ENCODE results near the gene ARID4B.
A peak's percentile ranks its signal among the peaks of the same experiment; 100 is the strongest.

Gene ARID4B

DNA sequence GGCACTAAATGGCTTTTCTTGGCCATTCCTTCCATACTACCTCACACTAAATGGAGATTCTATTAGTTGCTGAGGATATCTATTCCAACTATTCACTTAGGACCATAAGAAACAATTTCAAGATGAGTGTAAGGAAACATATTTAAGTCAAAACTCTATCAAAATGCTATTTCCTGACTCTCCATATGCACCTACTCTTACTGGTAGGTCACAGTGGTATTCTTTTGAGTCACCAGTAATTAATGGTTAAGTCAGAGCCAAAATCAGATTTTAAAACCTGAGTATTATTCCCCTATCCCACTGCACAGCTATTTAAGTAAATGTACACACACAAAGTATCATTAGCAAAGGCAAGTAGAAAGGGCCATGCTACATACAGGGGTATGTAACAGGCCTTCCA, 50.3 kb downstream of the ARID4B start:
- no peak overlapping the region for H3K4me2 ChIP-seq (ENCODE audit: low read depth, low read length, poor library complexity, severe bottlenecking)
- no peak overlapping the region for H3K4me3 ChIP-seq (ENCODE audit: low read length, poor library complexity, severe bottlenecking)
- no peak overlapping the region for H3K9ac ChIP-seq (ENCODE audit: low read depth, low read length, poor library complexity, severe bottlenecking)
- H2AFZ ChIP-seq (ENCODE audit: low read length): no peak overlapping the region
- H4K20me1 ChIP-seq (ENCODE audit: insufficient read depth, low read length, poor library complexity, severe bottlenecking): peaks cover 36% of the 10 kb centered on the region
- no peaks in the 10 kb centered on the region for H3K9me2 ChIP-seq (replicated peaks; ENCODE audit: low read depth, low read length)
- peaks cover 95% of the 10 kb centered on the region for H3K79me2 ChIP-seq (ENCODE audit: insufficient read depth, low read length)
- H3F3A ChIP-seq (ENCODE audit: low read depth): peaks cover 5% of the 10 kb centered on the region; the same call in 1 of the 2 replicates
- no peak for TF ChIP-seq EZH2phosphoT487 (IDR thresholded peaks at IDR 0.05; ENCODE audit: borderline replicate concordance)
- TF ChIP-seq, protein P1, sequence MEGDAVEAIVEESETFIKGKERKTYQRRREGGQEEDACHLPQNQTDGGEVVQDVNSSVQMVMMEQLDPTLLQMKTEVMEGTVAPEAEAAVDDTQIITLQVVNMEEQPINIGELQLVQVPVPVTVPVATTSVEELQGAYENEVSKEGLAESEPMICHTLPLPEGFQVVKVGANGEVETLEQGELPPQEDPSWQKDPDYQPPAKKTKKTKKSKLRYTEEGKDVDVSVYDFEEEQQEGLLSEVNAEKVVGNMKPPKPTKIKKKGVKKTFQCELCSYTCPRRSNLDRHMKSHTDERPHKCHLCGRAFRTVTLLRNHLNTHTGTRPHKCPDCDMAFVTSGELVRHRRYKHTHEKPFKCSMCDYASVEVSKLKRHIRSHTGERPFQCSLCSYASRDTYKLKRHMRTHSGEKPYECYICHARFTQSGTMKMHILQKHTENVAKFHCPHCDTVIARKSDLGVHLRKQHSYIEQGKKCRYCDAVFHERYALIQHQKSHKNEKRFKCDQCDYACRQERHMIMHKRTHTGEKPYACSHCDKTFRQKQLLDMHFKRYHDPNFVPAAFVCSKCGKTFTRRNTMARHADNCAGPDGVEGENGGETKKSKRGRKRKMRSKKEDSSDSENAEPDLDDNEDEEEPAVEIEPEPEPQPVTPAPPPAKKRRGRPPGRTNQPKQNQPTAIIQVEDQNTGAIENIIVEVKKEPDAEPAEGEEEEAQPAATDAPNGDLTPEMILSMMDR (conservative IDR thresholded peaks at IDR 0.05; ENCODE audit: low read length): no peak
- H3K27me3 ChIP-seq (ENCODE audit: insufficient read depth, low read length, poor library complexity, severe bottlenecking): no peaks in the 10 kb centered on the region
- H3K4me1 ChIP-seq (ENCODE audit: insufficient read depth, low read length, poor library complexity, severe bottlenecking): peaks cover 31% of the 10 kb centered on the region
- no peaks in the 10 kb centered on the region for H3K36me3 ChIP-seq (ENCODE audit: insufficient read depth, low read length)
- H3K9me3 ChIP-seq (ENCODE audit: insufficient read depth, low read depth, low read length): no peaks in the 10 kb centered on the region

DNA sequence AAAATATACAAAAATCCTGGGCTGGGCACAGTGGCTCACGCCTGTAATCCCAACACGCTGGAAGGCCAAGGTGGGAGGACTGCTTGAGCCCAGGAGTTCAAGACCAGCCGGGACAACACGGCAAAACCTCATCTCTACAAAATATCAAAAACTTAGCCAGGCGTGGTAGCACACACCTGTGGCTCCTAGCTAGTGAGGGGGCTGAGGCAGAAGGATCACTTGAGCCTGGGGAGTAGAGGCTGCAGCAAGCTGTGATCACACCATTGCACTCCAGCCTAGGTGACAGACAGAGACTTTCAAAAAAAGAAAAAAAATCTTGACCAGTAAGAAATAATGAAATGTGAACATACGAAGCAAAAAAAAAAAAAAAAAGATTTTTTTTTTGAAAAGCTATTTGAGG, 52.1 kb downstream of the ARID4B start:
- Histone ChIP-seq H3K27me3 (ENCODE audit: insufficient read depth, low read length, poor library complexity, severe bottlenecking) (no peaks in the 10 kb centered on the region), H3K36me3 (ENCODE audit: insufficient read depth, low read length) (no peaks in the 10 kb centered on the region), H3K9me3 (ENCODE audit: insufficient read depth, low read depth, low read length) (no peaks in the 10 kb centered on the region), H4K20me1 (ENCODE audit: insufficient read depth, low read length, poor library complexity, severe bottlenecking) (peaks cover 27% of the 10 kb centered on the region), H3K4me3 (ENCODE audit: low read length, poor library complexity, severe bottlenecking) (peak overlapping the region; percentile 20), H3K4me1 (ENCODE audit: insufficient read depth, low read length, poor library complexity, severe bottlenecking) (peaks cover 35% of the 10 kb centered on the region), H3F3A (ENCODE audit: low read depth) (peaks cover 5% of the 10 kb centered on the region; the same call in 1 of the 2 replicates), H3K9ac (ENCODE audit: low read depth, low read length, poor library complexity, severe bottlenecking) (peak overlapping the region; percentile 48), H3K4me2 (ENCODE audit: low read depth, low read length, poor library complexity, severe bottlenecking) (peak overlapping the region; percentile 60), H3K79me2 (ENCODE audit: insufficient read depth, low read length) (peaks cover 92% of the 10 kb centered on the region), H2AFZ (ENCODE audit: low read length) (no peak overlapping the region), H3K9me2 (replicated peaks; ENCODE audit: low read depth, low read length) (no peaks in the 10 kb centered on the region)
- TF ChIP-seq, protein P1 (conservative IDR thresholded peaks at IDR 0.05; ENCODE audit: low read length): no peak
- no peak for TF ChIP-seq EZH2phosphoT487 (IDR thresholded peaks at IDR 0.05; ENCODE audit: borderline replicate concordance)

DNA sequence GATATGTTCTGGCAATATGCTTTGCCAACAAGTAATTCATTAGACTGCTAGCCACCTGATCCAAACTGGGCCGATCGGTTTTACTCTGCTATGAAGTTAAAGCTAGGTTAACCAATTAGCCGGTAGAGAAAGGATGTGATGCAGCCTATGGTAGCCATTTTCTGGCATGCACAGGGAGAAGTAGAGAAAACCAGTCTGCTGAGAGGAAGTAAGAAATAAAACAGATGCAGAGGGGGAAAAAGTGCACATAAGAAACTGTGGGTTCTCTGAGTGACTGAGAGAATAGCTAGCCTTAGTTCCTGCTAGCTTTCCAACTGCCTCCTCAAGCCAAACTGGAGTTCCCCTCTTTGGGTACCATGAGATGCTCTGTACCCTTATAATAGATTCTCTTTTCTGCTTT, 52.8 kb downstream of the ARID4B start:
- H3K9ac ChIP-seq (ENCODE audit: low read depth, low read length, poor library complexity, severe bottlenecking): peak overlapping the region; percentile 48
- H3K36me3 ChIP-seq (ENCODE audit: insufficient read depth, low read length): no peaks in the 10 kb centered on the region
- H2AFZ ChIP-seq (ENCODE audit: low read length): no peak overlapping the region
- H3F3A ChIP-seq (ENCODE audit: low read depth): peaks cover 5% of the 10 kb centered on the region; the same call in 1 of the 2 replicates
- no peaks in the 10 kb centered on the region for H3K27me3 ChIP-seq (ENCODE audit: insufficient read depth, low read length, poor library complexity, severe bottlenecking)
- H3K4me2 ChIP-seq (ENCODE audit: low read depth, low read length, poor library complexity, severe bottlenecking): peak overlapping the region; percentile 60
- H3K79me2 ChIP-seq (ENCODE audit: insufficient read depth, low read length): peaks cover 92% of the 10 kb centered on the region
- peak overlapping the region; percentile 20 for H3K4me3 ChIP-seq (ENCODE audit: low read length, poor library complexity, severe bottlenecking)
- no peaks in the 10 kb centered on the region for H3K9me3 ChIP-seq (ENCODE audit: insufficient read depth, low read depth, low read length)
- no peak for TF ChIP-seq EZH2phosphoT487 (IDR thresholded peaks at IDR 0.05; ENCODE audit: borderline replicate concordance)
- TF ChIP-seq, protein P1 (conservative IDR thresholded peaks at IDR 0.05; ENCODE audit: low read length): no peak
- peaks cover 28% of the 10 kb centered on the region for H4K20me1 ChIP-seq (ENCODE audit: insufficient read depth, low read length, poor library complexity, severe bottlenecking)
- peaks cover 41% of the 10 kb centered on the region for H3K4me1 ChIP-seq (ENCODE audit: insufficient read depth, low read length, poor library complexity, severe bottlenecking)
- H3K9me2 ChIP-seq (replicated peaks; ENCODE audit: low read depth, low read length): no peaks in the 10 kb centered on the region

All from Loucy (cell line).